ENCODE results near the gene ZNF24.

GRCh38 chr18:35343936-35344735 lies at the start of gene ZNF24:
- TF ChIP-seq CTCF (conservative IDR thresholded peaks at IDR 0.05) (no peak), ZFX (IDR thresholded peaks at IDR 0.05) (peak; percentile 89)
